Measurements from ENCODE around the gene MGAM2.

The MGAM2 gene

GRCh38 chr7:142176901-142177300, 65.4 kb downstream of the MGAM2 start:
- DNase-seq (ENCODE audit: low read depth), result no peak

GRCh38 chr7:142177869-142178268, 66.4 kb downstream of the MGAM2 start:
- DNase-seq (ENCODE audit: low read depth), result no peak

GRCh38 chr7:142180426-142180825, 68.9 kb downstream of the MGAM2 start:
- DNase-seq (ENCODE audit: low read depth), result no peak

GRCh38 chr7:142181211-142181610, 69.7 kb downstream of the MGAM2 start:
- DNase-seq (ENCODE audit: low read depth), result no peak

- no peak for DNase-seq (ENCODE audit: low read depth)
These were observed 70.4 kb downstream of the MGAM2 start for GRCh38 chr7:142181966-142182365.

GRCh38 chr7:142185069-142185468, 73.6 kb downstream of the MGAM2 start:
- DNase-seq (ENCODE audit: low read depth), result no peak

- no peak for DNase-seq (ENCODE audit: low read depth)
These were observed 74.3 kb downstream of the MGAM2 start for GRCh38 chr7:142185801-142186200.

GRCh38 chr7:142188154-142188553, 76.6 kb downstream of the MGAM2 start:
- no peak for DNase-seq (ENCODE audit: low read depth)

GRCh38 chr7:142188846-142189245, 77.3 kb downstream of the MGAM2 start:
- DNase-seq (ENCODE audit: low read depth), result no peak

GRCh38 chr7:142194201-142194600, 82.7 kb downstream of the MGAM2 start:
- DNase-seq (ENCODE audit: low read depth), result no peak

- DNase-seq (ENCODE audit: low read depth), result no peak
These were observed 84.7 kb downstream of the MGAM2 start for GRCh38 chr7:142196066-142196840.

- no peak for DNase-seq (ENCODE audit: low read depth)
These were observed 88.7 kb downstream of the MGAM2 start for GRCh38 chr7:142200206-142200605.

- no peak for DNase-seq (ENCODE audit: low read depth)
These were observed 117.1 kb downstream of the MGAM2 start for GRCh38 chr7:142228537-142229104.

GRCh38 chr7:142231716-142232115, 120.2 kb downstream of the MGAM2 start:
- no peak for DNase-seq (ENCODE audit: low read depth)

- no peak for DNase-seq (ENCODE audit: low read depth)
These were observed 129.0 kb downstream of the MGAM2 start for GRCh38 chr7:142240546-142240945.

GRCh38 chr7:142243823-142244222, 132.3 kb downstream of the MGAM2 start:
- DNase-seq (ENCODE audit: low read depth), result no peak

- DNase-seq (ENCODE audit: low read depth), result no peak
These were observed 136.9 kb downstream of the MGAM2 start for GRCh38 chr7:142248166-142249160.

GRCh38 chr7:142249918-142250317, 138.4 kb downstream of the MGAM2 start:
- no peak for DNase-seq (ENCODE audit: low read depth)

GRCh38 chr7:142250705-142251104, 139.2 kb downstream of the MGAM2 start:
- DNase-seq (ENCODE audit: low read depth), result no peak

- no peak for DNase-seq (ENCODE audit: low read depth)
These were observed 146.4 kb downstream of the MGAM2 start, which contains the start of gene PRSS58 for GRCh38 chr7:142257958-142258357. PRSS58 (minus strand) TSS chr7:142258058; CDS start chr7:142257707, 351 bp downstream.

GRCh38 chr7:142263598-142264380, 152.3 kb downstream of the MGAM2 start:
- DNase-seq (ENCODE audit: low read depth), result no peak
